ENCODE results near the gene RBM19. TPM values are rescaled to one million over a fixed set of nuclear protein-coding genes. Genes with fewer than 3 reads are reported as not detected.

Gene RBM19
- polyA plus RNA-seq, 2 of the 4 experiments (the other 2 are of a cell fraction), result 16.0 to 18.6 TPM

DNA sequence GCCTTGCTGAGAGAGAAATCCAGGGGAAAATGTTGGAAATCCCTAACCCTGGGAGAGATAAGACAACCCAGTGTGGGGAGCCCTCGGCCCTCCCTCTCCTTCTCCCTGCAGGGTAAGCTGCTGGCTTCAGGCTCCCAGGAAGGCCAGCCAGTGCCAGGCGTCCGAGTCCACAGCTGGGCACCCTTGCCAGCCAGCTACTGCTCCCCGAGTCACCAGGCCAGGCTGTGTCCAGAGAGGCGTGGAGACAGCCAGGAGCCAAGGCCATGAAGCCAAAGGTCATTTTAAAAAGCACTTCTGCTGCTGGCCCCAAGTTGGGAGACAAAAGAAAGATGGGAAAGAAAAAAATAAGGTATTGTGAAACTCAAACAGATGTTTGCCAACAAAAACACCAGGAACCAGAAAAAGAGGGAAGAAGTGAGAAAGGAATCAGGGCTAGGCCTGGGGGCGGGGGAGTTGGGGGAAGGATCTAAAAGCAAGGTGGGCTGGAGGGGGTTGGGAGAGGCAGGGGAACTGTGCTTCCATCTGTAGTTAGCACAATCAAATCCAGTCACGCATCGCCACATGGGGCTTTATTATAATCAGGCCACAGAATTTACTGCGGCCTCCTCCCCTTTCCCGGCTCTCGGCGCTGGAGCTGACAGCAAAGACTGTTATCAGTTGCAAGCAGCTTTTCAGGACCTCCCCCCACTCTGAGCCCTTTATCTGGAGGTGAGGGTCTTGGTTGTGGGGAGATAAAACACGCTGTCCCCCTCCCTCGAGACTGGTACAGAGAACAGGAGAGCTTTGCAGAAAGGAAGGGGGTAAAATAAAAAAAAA, 33.5 kb downstream of the RBM19 start:
- ATAC-seq (no peak), DNase-seq (ENCODE audit: low read depth in 1 of 2, low spot score in 1 of 2) (no peak), FAIRE-seq (no peak)
- ChIA-PET CTCF (interaction anchor here (3.7 kb wide), 1 partner anchor 23 kb away, joined by 11 read pairs; no protein-coding TSS in a partner anchor), POLR2A (no interaction called here)
- no peak overlapping the region for H3K27ac ChIP-seq
- no peaks in the 10 kb centered on the region for H3K9me3 ChIP-seq
- no peak overlapping the region for H3K4me3 ChIP-seq
- WGBS (ENCODE audit: missing lambda C conversion rate), result 92% methylated on average over 12 of the region's 14 CpGs
- TF ChIP-seq RNF2 (IDR thresholded peaks at IDR 0.05; ENCODE audit: borderline replicate concordance, low read depth) (no peak), KDM1A (IDR thresholded peaks at IDR 0.05; ENCODE audit: low read depth) (no peak), NR3C1 (IDR thresholded peaks at IDR 0.05) (no peak), CBX8 (IDR thresholded peaks at IDR 0.05) (no peak), TP53 (CRISPR knock-in tag; IDR thresholded peaks at IDR 0.05) (no peak), TFCP2L1 (CRISPR knock-in tag; IDR thresholded peaks at IDR 0.05) (no peak), HOXA7 (CRISPR knock-in tag; IDR thresholded peaks at IDR 0.05) (no peak), POLR2A (IDR thresholded peaks at IDR 0.05; ENCODE audit: low read length) (no peak), ZSCAN20 (CRISPR knock-in tag; IDR thresholded peaks at IDR 0.05) (no peak), MYC (IDR thresholded peaks at IDR 0.05; ENCODE audit: borderline replicate concordance, low read length) (no peak), ESRRA (IDR thresholded peaks at IDR 0.05; ENCODE audit: borderline replicate concordance, low read length) (no peak), NPAS2 (CRISPR knock-in tag; IDR thresholded peaks at IDR 0.05; ENCODE audit: borderline replicate concordance) (no peak), MAFK (IDR thresholded peaks at IDR 0.05; ENCODE audit: partially characterized antibody) (no peak)
- TF ChIP-seq, protein P1, sequence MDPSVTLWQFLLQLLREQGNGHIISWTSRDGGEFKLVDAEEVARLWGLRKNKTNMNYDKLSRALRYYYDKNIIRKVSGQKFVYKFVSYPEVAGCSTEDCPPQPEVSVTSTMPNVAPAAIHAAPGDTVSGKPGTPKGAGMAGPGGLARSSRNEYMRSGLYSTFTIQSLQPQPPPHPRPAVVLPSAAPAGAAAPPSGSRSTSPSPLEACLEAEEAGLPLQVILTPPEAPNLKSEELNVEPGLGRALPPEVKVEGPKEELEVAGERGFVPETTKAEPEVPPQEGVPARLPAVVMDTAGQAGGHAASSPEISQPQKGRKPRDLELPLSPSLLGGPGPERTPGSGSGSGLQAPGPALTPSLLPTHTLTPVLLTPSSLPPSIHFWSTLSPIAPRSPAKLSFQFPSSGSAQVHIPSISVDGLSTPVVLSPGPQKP (IDR thresholded peaks at IDR 0.05; ENCODE audit: low read depth, low read length), result no peak
- TF ChIP-seq, protein P2, sequence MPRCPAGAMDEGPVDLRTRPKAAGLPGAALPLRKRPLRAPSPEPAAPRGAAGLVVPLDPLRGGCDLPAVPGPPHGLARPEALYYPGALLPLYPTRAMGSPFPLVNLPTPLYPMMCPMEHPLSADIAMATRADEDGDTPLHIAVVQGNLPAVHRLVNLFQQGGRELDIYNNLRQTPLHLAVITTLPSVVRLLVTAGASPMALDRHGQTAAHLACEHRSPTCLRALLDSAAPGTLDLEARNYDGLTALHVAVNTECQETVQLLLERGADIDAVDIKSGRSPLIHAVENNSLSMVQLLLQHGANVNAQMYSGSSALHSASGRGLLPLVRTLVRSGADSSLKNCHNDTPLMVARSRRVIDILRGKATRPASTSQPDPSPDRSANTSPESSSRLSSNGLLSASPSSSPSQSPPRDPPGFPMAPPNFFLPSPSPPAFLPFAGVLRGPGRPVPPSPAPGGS (IDR thresholded peaks at IDR 0.05), result no peak
- TF ChIP-seq, protein P3, sequence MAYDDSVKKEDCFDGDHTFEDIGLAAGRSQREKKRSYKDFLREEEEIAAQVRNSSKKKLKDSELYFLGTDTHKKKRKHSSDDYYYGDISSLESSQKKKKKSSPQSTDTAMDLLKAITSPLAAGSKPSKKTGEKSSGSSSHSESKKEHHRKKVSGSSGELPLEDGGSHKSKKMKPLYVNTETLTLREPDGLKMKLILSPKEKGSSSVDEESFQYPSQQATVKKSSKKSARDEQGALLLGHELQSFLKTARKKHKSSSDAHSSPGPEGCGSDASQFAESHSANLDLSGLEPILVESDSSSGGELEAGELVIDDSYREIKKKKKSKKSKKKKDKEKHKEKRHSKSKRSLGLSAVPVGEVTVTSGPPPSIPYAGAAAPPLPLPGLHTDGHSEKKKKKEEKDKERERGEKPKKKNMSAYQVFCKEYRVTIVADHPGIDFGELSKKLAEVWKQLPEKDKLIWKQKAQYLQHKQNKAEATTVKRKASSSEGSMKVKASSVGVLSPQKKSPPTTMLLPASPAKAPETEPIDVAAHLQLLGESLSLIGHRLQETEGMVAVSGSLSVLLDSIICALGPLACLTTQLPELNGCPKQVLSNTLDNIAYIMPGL (CRISPR knock-in tag; IDR thresholded peaks at IDR 0.05; ENCODE audit: borderline replicate concordance), result no peak
- no peak overlapping the region for H3K4me2 ChIP-seq
- H3K4me1 ChIP-seq, result no peaks in the 10 kb centered on the region

- Histone ChIP-seq H3K27ac (no peak overlapping the region), H3K4me2 (no peak overlapping the region), H3K4me1 (no peaks in the 10 kb centered on the region), H3K9me3 (no peaks in the 10 kb centered on the region), H3K4me3 (no peak overlapping the region)
- WGBS (ENCODE audit: missing lambda C conversion rate), result 92% methylated on average over 6 of the region's 6 CpGs
- TF ChIP-seq MAZ (IDR thresholded peaks at IDR 0.05; ENCODE audit: borderline replicate concordance, low read depth, low read length), result no peak
- DNase-seq (ENCODE audit: low read depth in 1 of 2, low spot score in 1 of 2) (no peak), ATAC-seq (no peak), FAIRE-seq (no peak)
- ChIA-PET CTCF (interaction anchor here (3.7 kb wide), 1 partner anchor 24 kb away, joined by 11 read pairs; no protein-coding TSS in a partner anchor), POLR2A (no interaction called here)
Measured at GRCh38 chr12:113931517-113931916, 34.6 kb downstream of the RBM19 start.

DNA sequence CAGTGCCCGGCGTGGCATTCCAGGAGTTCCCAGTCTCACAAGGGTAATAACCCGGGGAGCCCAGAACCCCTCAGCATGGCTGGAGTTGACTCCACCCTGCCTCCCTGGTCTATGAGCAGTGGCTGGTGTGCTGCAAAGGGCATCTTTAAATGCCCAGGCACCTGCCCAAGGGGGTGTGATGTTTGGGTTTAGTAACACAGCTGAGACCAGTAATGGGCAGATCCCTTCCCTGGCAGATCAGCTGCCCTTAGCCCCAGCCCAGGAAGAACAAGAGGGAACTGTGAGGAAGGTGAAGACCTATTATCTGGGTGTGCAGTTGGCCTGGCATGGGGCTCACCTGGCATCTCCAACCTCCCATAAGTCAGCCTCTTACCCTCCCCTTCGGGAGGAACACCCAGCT, 35.9 kb downstream of the RBM19 start:
- H3K4me2 ChIP-seq, result no peak overlapping the region
- no peak for ATAC-seq
- no peak for FAIRE-seq
- no peak overlapping the region for H3K27ac ChIP-seq
- no peak overlapping the region for H3K4me3 ChIP-seq
- ChIA-PET POLR2A (no interaction called here), CTCF (interaction anchor here (0.6 to 3.7 kb wide), 3 partner anchors 17 to 665 kb away, joined by 4 to 11 read pairs (median 7); no protein-coding TSS in a partner anchor)
- DNase-seq (ENCODE audit: low read depth in 1 of 2, low spot score in 1 of 2), result no peak
- H3K4me1 ChIP-seq, result no peaks in the 10 kb centered on the region
- 71% methylated on average over 3 of the region's 4 CpGs for WGBS (ENCODE audit: missing lambda C conversion rate)
- no peaks in the 10 kb centered on the region for H3K9me3 ChIP-seq
- TF ChIP-seq, protein P2 (IDR thresholded peaks at IDR 0.05), result no peak
- TF ChIP-seq E2F6 (IDR thresholded peaks at IDR 0.05; ENCODE audit: borderline replicate concordance, low read depth), result no peak
- no peak for TF ChIP-seq FOSB (CRISPR knock-in tag; IDR thresholded peaks at IDR 0.05)
- TF ChIP-seq HES2 (IDR thresholded peaks at IDR 0.05), result no peak
- TF ChIP-seq EP300 (IDR thresholded peaks at IDR 0.05), result no peak
- TF ChIP-seq, protein P4, sequence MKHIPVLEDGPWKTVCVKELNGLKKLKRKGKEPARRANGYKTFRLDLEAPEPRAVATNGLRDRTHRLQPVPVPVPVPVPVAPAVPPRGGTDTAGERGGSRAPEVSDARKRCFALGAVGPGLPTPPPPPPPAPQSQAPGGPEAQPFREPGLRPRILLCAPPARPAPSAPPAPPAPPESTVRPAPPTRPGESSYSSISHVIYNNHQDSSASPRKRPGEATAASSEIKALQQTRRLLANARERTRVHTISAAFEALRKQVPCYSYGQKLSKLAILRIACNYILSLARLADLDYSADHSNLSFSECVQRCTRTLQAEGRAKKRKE (CRISPR knock-in tag; IDR thresholded peaks at IDR 0.05; ENCODE audit: low read depth), result no peak
- no peak for TF ChIP-seq TFCP2L1 (CRISPR knock-in tag; IDR thresholded peaks at IDR 0.05)
- no peak for TF ChIP-seq ZSCAN20 (CRISPR knock-in tag; IDR thresholded peaks at IDR 0.05)
- no peak for TF ChIP-seq SREBF2 (IDR thresholded peaks at IDR 0.05)
- no peak for TF ChIP-seq CHD4 (IDR thresholded peaks at IDR 0.05; ENCODE audit: borderline replicate concordance)
- TF ChIP-seq RARB (CRISPR knock-in tag; IDR thresholded peaks at IDR 0.05), result no peak
- no peak for TF ChIP-seq HEYL (CRISPR knock-in tag; IDR thresholded peaks at IDR 0.05)
- no peak for TF ChIP-seq EHF (CRISPR knock-in tag; IDR thresholded peaks at IDR 0.05)

All from A549 (cell line).